ENCODE data around the gene TSPAN14.

Gene TSPAN14

DNA sequence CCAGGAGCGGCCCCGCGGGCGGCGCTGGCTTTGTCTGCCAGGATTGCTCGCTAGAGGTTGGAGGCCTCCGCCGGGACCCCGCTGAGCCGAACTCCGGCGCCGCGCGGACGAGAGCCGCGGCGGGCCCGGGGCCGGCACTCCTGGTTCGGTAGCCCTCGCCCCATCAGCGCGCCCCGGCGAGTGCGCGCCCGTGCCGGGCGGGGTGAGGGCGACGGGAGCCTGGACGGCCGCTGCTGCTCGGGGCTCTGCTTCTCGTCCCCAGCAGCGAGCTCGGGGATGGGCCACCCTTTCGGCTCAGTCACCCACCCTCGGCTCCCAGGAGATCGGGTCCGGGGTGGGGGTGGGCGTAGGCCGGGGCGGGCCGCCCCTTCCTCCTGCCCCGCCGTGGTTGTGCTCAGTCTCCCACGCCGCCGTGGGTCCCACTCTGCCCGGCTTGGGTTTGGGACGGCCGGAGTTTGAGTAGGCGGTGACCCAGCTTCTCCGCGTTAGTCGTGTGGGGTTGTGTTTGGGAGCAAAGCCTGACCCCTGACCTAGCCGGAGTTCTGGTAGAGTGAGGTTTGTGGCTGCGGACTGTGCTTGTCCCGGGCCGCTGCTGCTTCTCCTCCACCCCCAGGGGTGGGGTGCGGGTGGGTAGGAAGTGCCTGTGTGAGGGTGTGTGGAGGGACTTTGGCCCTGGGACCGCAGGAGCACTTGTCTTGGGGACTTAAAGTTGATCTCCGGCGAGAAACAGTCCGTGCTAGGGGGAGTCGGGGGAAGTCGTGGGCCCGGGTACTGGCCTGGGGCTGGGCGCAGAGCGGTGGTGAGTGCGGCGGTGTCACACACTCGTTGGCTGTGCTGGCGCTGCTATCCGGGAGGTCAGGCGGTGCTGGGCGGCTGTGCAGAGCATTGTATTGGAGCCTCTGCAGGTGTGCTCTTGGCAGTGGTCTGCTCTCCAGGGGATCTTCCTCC is 677 bp downstream of the TSPAN14 start:
- DNase-seq (ENCODE audit: low read depth in 1 of 2, low spot score in 1 of 2) = no peak

DNA sequence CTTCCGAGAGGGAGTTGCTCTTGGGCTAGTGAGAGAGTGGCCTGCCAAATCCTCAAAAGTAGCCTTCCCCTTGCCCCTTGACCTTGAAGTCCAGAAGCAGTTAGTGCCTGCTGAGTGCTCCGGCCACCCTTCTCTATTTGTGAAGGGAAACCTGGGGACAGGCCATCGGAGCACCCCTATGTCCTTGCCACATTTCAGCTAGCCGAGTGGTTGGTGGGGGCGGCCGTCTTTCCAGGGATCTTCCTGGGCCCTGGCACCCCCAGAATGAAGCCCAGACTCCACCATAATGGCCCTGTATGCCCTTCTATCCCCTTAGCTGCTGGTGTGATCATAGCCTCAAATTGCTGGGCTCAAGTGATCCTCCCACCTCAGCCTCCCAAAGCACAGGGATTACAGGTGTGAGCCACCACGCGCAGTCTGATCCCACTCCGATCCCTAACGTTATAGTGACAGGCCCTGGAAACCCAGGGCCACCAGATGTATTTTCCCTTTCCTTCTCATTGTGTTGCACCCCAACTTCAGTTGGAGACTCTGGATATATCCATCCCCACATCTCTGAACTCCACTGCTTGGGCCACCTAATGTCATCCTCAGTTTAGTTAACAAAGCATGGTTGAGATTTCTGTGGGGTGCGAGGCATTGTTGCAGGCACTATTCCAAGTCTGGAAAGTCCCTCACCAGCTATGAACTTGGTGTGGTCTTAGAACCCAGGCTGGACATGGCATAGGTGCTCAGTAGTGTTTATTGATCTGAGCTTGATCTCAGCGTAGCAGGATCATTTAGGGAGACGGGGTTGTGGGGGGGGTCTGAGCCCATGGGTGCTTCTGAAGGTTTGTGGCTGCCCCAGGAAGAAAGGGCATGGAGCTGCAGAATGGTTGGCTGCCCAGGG is 1.6 kb downstream of the TSPAN14 start:
- DNase-seq (ENCODE audit: low read depth in 1 of 2, low spot score in 1 of 2) = no peak

DNA sequence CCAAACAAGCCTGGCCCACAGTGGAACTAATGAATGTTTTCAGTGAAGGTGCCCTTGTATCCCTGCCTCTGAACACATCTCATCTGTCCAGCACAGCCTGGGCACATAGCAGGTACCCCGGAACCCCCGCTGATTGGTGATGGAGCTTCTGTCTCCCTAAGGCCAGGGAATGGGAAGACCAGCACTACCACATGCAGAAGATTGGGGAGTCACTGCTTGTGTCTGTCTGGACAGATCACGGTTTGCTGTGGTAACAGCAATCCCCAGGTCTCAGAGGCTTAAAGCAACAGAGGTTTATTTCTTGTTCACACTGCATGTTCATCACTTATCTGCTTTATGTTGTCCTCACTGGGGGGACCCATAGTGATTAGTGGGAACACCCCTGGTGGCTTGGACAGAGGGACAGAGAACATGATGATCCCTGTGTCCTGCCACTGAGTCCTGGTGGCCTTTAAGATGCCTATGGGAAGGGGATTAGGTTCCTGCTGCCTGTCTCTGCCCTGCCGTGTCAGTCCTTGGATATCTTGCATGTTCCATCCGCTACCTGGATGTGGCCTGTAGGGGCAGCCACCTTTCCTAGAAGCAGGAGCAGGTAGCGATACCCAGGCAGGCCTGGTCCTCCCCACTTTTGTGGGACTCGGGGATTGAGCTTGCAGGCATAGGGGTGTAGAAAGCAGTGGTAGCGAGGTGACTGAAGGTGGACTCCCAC is 3.6 kb downstream of the TSPAN14 start:
- no peak for DNase-seq (ENCODE audit: low read depth in 1 of 2, low spot score in 1 of 2)

DNA sequence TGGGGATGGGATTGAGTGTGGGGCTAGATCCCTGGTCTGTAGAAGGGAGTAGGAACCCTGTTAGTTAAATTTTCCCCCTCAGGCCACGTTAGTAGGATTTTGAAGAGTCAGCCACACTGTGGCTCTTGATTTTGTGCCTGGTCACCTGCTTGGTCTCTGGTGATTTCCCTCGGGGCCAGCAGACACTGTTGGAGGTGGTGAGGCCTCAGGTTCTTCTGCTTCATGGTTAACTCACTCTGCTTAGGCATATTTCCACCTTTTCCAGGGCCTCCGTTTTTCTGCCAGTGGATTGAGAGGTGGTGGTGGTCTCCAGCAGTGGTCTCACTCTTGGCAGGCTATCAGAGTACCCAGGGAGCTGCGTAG is 4.1 kb downstream of the TSPAN14 start:
- no peak for DNase-seq (ENCODE audit: low read depth in 1 of 2, low spot score in 1 of 2)

DNA sequence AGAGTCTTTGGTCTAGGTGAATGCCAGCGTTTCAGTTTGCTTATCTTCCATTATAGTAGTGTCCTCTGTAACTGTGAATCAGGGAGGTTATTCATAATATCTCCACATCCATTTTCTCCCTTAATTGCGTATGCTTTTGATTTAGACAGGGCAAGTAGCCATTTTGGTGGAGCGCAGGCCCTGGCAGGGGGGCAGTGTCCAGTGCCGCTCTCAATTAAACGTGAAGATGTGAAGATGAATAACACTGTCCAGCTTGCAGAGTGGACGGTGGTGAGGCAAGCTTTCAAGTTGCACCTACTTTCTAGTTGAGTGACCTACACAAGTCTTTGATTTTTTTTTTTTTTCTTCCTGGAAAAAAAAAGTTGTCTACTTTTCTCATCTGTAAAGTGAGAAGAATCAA is 4.5 kb downstream of the TSPAN14 start:
- no peak for DNase-seq (ENCODE audit: low read depth in 1 of 2, low spot score in 1 of 2)

DNA sequence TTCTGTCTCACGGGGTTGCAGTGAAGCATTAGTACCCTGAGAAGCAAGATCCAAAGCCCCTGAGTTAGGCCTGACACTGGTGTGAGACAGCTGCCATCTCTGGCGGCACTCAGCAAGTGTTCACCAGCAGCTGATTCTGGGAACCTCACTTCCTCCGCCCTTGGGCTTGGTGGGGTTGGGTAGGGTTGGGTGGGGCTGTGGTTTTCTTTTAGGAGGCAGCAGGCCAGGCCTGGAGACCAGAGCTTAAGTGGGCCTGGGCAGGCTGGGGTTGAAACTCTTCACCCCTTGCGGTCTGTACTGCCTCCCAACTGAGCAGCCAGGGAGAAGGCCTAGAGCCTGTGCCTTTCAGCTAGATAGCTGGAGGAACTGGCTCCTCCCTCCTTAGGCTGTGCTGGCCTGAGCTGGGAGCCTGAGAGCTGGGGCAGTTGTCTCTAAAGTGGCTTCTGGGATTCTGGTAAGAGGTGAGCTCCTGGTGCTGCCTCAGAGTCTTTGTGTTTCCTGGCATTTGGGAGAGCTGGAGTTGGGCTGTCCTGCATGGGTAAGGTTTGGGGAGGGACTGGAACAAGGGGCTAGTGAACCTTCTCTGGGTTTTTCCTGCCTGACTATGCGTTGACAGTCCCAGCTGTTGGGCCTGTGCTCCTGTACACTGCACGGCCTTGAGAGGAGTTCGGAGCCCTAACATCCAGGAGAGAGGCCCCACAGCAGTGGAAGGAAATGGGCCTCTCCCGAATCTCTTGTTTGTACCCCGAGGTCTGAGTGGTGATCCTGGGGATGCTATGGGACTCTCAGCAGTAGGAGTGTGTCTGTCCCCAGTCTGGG is 5.1 kb downstream of the TSPAN14 start:
- DNase-seq (ENCODE audit: low read depth in 1 of 2, low spot score in 1 of 2) = peak in 1 of 2 donors; percentile 56

DNA sequence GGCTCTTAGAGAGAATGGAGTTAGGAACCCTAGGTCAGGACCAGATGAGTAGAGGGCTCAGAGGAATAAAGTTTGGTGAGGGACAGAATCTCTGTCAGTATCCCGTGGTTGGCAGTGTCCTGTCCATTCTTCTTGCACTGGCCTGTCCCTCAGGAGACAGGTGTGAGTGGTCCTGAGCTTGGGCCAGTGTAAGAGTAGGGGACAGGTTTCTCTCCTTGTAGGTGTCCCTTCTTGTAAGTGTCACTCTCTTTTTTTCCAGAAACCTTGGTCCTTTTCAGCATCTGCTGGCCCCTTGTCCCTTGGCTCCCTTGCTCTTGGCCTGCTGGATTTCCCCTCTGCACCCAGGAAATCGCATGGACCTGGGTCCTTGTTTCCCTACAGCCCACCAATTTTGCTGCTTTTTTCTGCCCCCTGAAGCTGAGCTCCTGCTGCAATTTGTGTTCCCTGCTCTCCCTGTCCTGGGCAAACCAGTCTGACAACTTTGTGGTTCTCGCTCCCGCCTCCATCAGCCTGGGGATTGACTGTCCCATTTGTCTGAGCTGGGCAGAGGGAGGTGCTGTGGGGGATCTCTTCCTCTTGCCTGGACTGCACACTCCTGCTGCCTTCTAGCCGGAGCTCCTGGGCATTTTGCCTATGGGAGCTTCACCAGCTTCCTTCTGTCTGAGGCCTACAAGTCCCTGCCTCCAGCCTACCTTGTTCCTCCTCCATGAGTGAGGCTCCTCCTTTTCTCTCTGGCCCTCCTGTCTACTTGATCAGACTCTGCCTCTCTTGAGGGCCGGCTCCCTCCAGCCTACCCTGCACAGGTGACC is 6.5 kb downstream of the TSPAN14 start:
- no peak for DNase-seq (ENCODE audit: low read depth in 1 of 2, low spot score in 1 of 2)

DNA sequence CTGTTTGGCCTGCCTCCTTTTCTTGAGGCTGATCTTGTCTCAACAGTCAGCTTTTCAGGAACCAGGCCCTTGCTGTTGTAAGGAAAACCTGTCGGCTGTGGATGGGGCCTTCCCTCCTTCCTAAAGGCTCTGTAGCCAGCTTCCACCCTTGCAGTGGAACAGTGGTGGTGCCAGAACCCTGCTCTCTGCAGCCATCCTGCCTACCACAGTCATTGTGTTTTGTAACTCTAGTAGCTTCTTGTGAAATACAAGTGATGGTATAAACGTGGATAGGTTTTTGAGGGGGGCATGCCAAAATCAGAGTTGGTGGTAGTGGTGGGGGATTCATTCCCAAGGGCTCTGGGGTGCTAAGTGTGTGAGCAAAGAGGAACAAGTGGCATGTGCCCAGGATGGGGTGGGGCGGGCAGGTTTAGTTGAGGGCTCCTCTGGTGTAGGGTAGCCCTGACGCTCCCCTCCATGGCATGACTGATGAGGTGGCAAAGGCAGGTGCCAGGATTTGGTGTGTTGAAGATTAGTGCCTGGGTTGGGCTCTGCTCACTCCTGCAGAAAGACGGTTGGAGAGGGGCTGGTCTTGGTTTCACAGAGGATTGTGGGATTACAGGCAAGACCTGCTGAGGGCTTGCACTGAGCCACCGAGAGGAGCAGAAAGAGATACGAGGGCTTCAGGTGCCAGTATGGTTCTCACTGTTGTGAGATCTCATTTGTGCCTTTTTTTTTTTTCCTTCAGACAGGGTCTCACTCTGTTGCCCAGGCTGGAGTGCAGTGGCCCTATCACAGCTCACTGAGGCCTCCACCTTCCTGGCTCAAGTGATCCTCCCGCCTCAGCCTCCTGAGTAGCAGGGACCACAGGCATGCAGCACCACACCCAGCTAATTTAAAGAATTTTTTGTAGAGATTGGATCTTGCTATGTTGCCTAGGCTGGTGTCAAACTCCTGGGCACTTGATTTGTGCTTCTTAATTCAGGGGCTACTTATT is 7.4 kb downstream of the TSPAN14 start:
- DNase-seq (ENCODE audit: low read depth in 1 of 2, low spot score in 1 of 2) = no peak

DNA sequence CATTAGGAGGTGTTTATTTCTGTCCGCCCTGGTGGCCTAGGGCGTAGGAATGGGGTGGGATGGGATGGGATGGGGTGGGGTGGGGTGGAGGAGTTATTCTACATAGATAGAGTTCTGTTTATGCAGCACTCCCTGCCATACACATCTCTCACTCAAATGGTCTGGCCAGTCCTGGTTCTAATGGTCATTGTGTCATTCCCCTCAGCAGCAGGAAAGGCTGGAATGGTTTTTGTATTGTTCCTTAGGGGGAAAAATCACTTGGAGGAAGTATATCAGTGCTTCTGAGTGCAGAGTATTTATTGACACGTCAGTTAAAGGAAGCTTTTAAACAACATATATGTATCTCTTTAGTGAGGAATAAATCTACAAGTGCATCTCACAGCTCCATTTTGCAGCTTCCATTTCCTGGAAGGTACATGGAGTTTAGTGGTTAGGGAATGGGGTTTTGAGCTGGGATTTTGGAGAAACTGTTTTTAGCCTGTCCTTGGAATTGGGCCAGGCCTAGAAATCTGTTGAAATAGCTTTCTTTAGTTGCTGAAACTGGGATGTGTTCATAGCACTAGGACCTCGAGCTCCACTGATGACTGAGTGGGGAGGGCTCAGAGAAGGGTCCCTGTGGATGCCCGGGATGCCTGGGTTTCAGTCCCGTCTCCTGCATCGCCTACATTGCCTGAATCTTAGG is 8.3 kb downstream of the TSPAN14 start:
- DNase-seq (ENCODE audit: low read depth in 1 of 2, low spot score in 1 of 2) = no peak

DNA sequence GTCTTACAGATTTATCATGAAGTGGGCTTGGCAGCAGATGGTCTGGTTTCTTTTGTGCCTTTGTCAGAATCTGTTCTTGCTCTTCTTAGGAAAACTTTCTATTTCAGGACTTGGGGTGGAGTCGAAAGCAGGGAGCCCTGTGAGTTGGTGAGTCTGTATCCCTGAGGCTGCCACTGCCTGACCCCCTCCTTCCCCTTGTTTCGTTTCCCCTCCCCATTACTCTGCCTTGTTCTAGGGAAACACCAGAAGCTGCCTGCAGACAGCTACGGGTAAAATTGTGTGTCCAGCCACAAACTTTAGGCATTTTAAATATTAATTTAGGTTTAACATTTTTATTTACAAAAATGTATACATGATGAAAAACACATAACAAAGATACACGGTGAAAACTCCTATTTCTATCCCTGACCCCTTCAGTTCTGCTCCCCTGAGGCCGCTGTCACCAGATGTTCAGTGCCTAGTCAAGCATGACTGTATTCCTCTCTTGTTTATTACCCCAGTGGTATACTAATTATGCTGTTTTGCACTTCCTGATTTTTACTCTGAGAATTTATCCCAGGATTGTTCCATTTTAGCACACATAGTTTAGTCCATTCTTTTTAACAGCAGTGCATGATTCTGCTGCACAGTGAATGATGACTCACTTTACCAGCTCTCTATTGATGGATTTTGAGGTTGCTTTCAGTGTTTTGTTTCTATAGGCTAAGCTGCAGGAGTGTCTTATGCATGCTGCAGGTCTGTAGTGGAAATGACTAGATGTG is 9.1 kb downstream of the TSPAN14 start:
- DNase-seq (ENCODE audit: low read depth in 1 of 2, low spot score in 1 of 2) = no peak

DNA sequence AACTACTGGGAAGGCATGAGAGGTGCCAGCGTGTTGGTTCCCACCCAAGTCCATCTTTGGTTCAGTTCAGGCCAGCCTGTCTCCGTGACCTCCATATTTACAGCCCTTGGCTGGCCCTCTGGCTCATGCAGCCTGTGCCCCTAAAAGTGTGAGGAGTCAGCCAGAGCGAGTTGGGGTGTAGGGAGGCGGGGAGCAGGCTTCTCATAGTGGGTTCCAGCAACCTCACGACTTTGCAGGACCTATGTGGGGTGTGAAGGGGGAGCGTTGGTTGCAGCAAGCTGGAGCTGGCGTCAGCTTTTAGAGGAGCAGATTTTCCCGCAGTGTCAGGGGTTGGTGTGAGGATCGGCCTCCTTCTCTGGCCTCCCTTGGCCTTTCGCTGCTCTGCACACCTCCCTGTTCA is 9.8 kb downstream of the TSPAN14 start:
- no peak for DNase-seq (ENCODE audit: low read depth in 1 of 2, low spot score in 1 of 2)

DNA sequence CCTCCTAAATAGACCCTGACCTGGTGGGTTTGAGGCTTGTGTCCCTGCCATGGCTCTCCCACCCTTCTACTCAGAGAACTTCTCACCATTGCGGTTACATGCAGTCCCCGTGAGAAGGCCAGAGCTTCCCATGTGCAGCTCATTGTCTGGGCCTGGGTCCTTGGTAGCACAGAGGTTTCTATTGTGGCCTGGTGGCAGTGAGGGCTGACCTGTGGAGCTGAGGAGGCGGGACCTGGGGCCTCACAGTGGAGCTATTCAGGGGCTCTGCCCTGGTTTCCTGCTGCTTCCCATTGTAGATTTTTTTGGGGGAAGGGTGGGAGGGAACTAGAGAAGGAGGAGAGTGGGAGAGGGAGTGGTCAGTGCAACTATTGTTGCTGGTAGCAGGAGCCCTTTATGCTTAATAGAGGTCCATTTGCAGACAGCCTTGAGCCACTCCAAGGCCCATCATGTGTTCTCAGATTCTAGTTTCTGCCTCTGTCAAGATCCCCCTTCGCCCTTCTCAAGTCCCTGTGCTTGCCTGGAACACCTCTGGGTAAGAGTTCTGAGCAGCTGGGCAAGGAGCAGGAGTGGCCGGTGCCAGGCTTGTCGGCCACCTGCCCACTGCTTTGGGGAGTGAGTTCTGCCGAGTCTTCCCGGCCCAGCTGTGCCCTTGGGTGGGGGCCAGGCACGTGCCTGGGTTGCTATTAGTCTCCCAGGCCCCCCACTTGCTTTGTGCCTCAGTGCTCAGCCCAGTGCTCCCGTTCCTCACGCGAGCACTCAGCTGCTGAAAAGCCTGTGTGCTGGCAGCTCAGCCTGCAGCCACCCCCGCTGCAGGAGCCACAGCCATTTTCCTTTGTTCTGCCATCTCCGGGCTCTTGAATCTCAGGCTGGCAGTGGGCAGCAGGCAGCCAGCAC is 10.7 kb downstream of the TSPAN14 start:
- DNase-seq (ENCODE audit: low read depth in 1 of 2, low spot score in 1 of 2) = no peak

DNA sequence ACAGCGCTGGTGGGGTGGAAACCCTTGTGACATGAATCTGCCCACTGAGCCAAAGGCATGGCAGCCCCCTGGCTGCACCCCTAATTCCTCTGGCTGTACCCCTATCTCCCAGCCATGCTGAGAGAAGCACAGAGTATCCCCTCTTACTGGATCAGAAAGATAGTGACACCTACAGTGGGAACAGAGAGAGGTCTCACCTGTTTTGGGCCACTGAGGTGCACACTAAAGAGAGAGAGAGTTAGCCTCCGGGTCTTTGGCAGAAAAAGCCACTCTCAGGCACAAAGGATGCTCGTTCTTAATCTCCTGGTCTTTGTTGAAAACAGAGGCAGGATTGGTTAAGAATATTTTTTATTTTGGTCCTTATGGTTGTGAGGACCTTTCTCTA is 11.3 kb downstream of the TSPAN14 start:
- DNase-seq (ENCODE audit: low read depth in 1 of 2, low spot score in 1 of 2) = no peak

DNA sequence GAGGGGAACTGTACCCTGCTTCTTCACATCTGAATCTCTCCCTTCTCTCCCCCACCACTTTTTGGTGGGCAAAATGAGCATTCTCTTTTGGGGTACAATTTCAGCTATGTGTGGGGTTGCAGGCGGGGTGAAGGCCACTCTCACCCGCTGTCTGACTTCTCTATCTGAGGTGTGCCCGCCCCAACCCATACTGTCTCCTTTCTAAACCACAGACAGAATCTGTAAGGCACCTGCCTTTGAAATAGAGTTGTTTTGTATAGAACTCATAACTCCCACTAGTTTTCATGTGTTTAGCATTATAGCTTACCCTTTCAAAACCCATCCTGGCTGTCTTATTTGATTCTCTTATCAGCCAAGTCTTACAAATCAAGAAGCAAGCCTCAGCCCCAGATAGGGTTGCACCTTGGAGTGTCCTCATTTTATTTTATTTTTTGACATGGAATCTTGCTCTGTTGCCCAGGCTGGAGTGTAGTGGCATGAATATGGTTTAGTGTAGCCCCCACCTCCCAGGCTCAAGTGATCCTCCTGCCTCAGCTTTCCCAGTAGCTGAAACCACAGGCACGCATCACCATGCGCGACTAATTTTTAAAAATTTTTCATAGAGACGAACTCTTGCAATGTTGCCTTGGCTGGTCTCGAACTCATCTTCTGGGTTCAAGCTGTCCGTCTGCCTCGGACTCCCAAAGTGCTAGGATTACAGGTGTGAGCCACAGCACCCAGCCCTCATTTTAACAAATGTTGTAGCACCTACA is 11.9 kb downstream of the TSPAN14 start:
- DNase-seq (ENCODE audit: low read depth in 1 of 2, low spot score in 1 of 2) = no peak

DNA sequence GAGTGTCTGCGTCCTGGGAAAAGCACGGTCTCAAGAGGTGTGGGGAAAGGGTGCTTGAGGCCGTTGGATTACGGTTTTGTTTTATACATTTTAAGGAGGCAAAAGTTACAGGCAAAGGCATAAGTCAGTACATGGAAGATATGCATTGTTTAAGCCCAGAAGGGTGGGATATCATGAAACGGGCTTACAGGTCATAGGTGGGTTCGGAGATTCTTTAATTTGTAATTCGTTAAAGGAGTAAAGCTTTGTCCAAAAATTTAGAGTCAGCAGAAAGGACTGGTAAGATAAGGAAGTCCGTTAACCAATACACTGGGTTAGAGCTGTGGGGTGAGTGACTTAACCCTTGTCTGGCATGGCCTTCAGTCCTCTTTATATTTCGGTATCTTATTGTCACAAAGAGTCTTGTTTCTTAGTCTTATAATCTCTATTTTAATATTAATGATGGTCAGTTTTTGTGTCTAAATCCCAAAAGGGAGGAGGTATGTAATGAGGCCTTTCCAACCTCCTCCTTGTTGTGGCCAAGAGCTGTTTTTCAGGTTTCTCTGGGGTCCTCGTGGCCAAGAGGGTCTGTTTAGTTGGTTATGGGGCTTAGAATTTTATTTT is 12.7 kb downstream of the TSPAN14 start:
- no peak for DNase-seq (ENCODE audit: low read depth in 1 of 2, low spot score in 1 of 2)
